NCI-H345 treated with DMSO at 0.1 percent for 48 hours (cell line): ENCODE data around the gene GJC2.

Experiments
- DNase-seq: peaks from one replicate; lab custom pipeline; 2025; ENCODE audit not compliant: unreplicated experiment; lab: John Stamatoyannopoulos, UW

GJC2 gene

GRCh38 chr1:228170666-228171065 lies 20.9 kb downstream of the GJC2 start:
- DNase-seq, result no peak

- no peak for DNase-seq
Measured at GRCh38 chr1:228171221-228171891, 21.6 kb downstream of the GJC2 start.

GRCh38 chr1:228172591-228173527 lies 23.1 kb downstream of the GJC2 start:
- DNase-seq, result no peak

- DNase-seq, result peak; percentile 21
Measured at GRCh38 chr1:228173528-228174481, 24.1 kb downstream of the GJC2 start.

- no peak for DNase-seq
Measured at GRCh38 chr1:228174482-228175315, 25.0 kb downstream of the GJC2 start.

- DNase-seq, result no peak
Measured at GRCh38 chr1:228175316-228176023, 25.7 kb downstream of the GJC2 start.

- no peak for DNase-seq
Measured at GRCh38 chr1:228176024-228176395, 26.3 kb downstream of the GJC2 start.

GRCh38 chr1:228176461-228177182 lies 26.9 kb downstream of the GJC2 start:
- DNase-seq, result no peak

- no peak for DNase-seq
Measured at GRCh38 chr1:228177183-228177475, 27.4 kb downstream of the GJC2 start.

- DNase-seq, result no peak
Measured at GRCh38 chr1:228177721-228178710, 28.3 kb downstream of the GJC2 start.

GRCh38 chr1:228178737-228179684 lies 29.3 kb downstream of the GJC2 start:
- no peak for DNase-seq

- DNase-seq, result no peak
Measured at GRCh38 chr1:228180271-228180958, 30.7 kb downstream of the GJC2 start.

- DNase-seq, result no peak
Measured at GRCh38 chr1:228180959-228181644, 31.4 kb downstream of the GJC2 start.

- no peak for DNase-seq
Measured at GRCh38 chr1:228181645-228182034, 31.9 kb downstream of the GJC2 start.

GRCh38 chr1:228182296-228183030 lies 32.7 kb downstream of the GJC2 start:
- DNase-seq, result no peak
